GM10248 (cell line): ENCODE results near the gene EGFR.

Source experiments
- CTCF ChIA-PET: fragments of 300-600 bp; sonication (Branson Sonifier 250); formaldehyde crosslinking; extraction: SDS; loops from one replicate; lab custom pipeline; 2021; ENCODE audit warnings: antibody characterized with exemption; lab: Yijun Ruan, JAX
- POLR2A ChIA-PET: fragments of 350-650 bp; sonication (Branson Sonifier 250); formaldehyde crosslinking; extraction: SDS; loops from one replicate; lab custom pipeline; 2020; ENCODE audit warnings: antibody characterized with exemption; lab: Yijun Ruan, JAX
- DNase-seq: peaks from one replicate; pipeline ENCODE4 v3.0.0; 2012; ENCODE audit errors: extremely low spot score
- CTCF ChIP-seq: IDR thresholded peaks from 2 replicates; pipeline ENCODE4 v1.5.1; 2012; ENCODE audit warnings: mild to moderate bottlenecking, low read depth; ENCODE audit errors: extremely low read depth, missing control alignments, control extremely low read depth

EGFR gene

GRCh38 chr7:55239406-55239805 lies 220.6 kb downstream of the EGFR start:
- no peak for DNase-seq
- TF ChIP-seq CTCF: no peak
- ChIA-PET POLR2A (no interaction called here), CTCF (interaction anchor here (3.9 kb wide), 1 partner anchor 15 kb away, joined by 27 read pairs; no protein-coding TSS in a partner anchor)

GRCh38 chr7:55240418-55241142 lies 221.8 kb downstream of the EGFR start:
- POLR2A ChIA-PET: no interaction called here
- DNase-seq: no peak
- TF ChIP-seq CTCF: no peak
- CTCF ChIA-PET: interaction anchor here (3.9 kb wide), 1 partner anchor 14 kb away, joined by 27 read pairs; no protein-coding TSS in a partner anchor

GRCh38 chr7:55241958-55242357 lies 223.1 kb downstream of the EGFR start:
- ChIA-PET CTCF (interaction anchor here (3.1 kb wide), 1 partner anchor 13 kb away, joined by 14 read pairs; no protein-coding TSS in a partner anchor), POLR2A (no interaction called here)
- no peak for TF ChIP-seq CTCF

GRCh38 chr7:55242613-55243012 lies 223.8 kb downstream of the EGFR start:
- CTCF ChIA-PET: interaction anchor here (3.1 kb wide), 1 partner anchor 12 kb away, joined by 14 read pairs; no protein-coding TSS in a partner anchor
- POLR2A ChIA-PET: no interaction called here
- TF ChIP-seq CTCF: no peak
- DNase-seq: no peak

More at GRCh38 chr7:55241958-55242357, 223.1 kb downstream of the EGFR start:
- DNase-seq: no peak

- no peak for DNase-seq
- TF ChIP-seq CTCF: no peak
- POLR2A ChIA-PET: no interaction called here
- CTCF ChIA-PET: interaction anchor here (1.7 to 3.1 kb wide), 3 partner anchors 8 to 11 kb away, joined by 4 to 30 read pairs (median 14); no protein-coding TSS in a partner anchor
Measured at GRCh38 chr7:55244006-55244745, 225.4 kb downstream of the EGFR start.

- POLR2A ChIA-PET: no interaction called here
- CTCF ChIA-PET: interaction anchor here (2.8 kb wide), 1 partner anchor 10 kb away, joined by 30 read pairs; no protein-coding TSS in a partner anchor
- no peak for DNase-seq
- no peak for TF ChIP-seq CTCF
Measured at GRCh38 chr7:55245271-55245723, 226.5 kb downstream of the EGFR start.
